ENCODE results near the gene PCDHGA6.
A peak's percentile ranks its signal among the peaks of the same experiment; 100 is the strongest.
"Not testable (repeated sequence)": the region's sequence is repeated elsewhere in the genome, so short reads cannot be mapped to it uniquely, and the experiment has no call there.

The PCDHGA6 gene

GRCh38 chr5:141363952-141364660 lies 9.6 kb upstream of the PCDHGA6 start, which contains the start of gene PCDHGA5:
TSS of gene PCDHGA5 (plus strand) at chr5:141364162. CDS start at chr5:141364331, 169 bp downstream.
- TF ChIP-seq CTCF (IDR thresholded peaks at IDR 0.05), result no peak
- DNase-seq (ENCODE audit: low spot score), result no peak
- H3K4me3 ChIP-seq, result peak within 1 kb of the TSS; percentile 19
- H3K27ac ChIP-seq, result no peak within 1 kb of the TSS

- DNase-seq (ENCODE audit: low spot score), result no peak
- TF ChIP-seq CTCF (IDR thresholded peaks at IDR 0.05), result no peak
- H3K4me3 ChIP-seq, result peak overlapping the region; percentile 19
- H3K27ac ChIP-seq, result no peak overlapping the region
These were observed 7.4 kb upstream of the PCDHGA6 start for GRCh38 chr5:141366016-141366896.

GRCh38 chr5:141369994-141370848 lies 3.5 kb upstream of the PCDHGA6 start, which contains the start of gene PCDHGB3:
TSS of gene PCDHGB3 (plus strand) at chr5:141370242. CDS start at chr5:141370395, 153 bp downstream.
- no peak for DNase-seq (ENCODE audit: low spot score)
- TF ChIP-seq CTCF (IDR thresholded peaks at IDR 0.05), result no peak
- Histone ChIP-seq H3K4me3 (peak within 1 kb of the TSS; percentile 57), H3K27ac (no peak within 1 kb of the TSS)

- no peak overlapping the region for H3K27ac ChIP-seq
- DNase-seq (ENCODE audit: low spot score), result no peak
- peak overlapping the region; percentile 57 for H3K4me3 ChIP-seq
- TF ChIP-seq CTCF (IDR thresholded peaks at IDR 0.05), result no peak
These were observed 1.9 kb upstream of the PCDHGA6 start for GRCh38 chr5:141371572-141372475.

- no peak for TF ChIP-seq CTCF (IDR thresholded peaks at IDR 0.05)
- no peak overlapping the region for H3K27ac ChIP-seq
- peak overlapping the region; percentile 49 for H3K4me3 ChIP-seq
- DNase-seq (ENCODE audit: low spot score), result no peak
These were observed 936 bp downstream of the PCDHGA6 start for GRCh38 chr5:141374627-141375026.

- not testable (repeated sequence) for H3K27ac ChIP-seq; DNase-seq (ENCODE audit: low spot score)
- H3K4me3 ChIP-seq, result peak overlapping the region; percentile 12
These were observed 1.9 kb downstream of the PCDHGA6 start for GRCh38 chr5:141375444-141376155.

Measured in coronary artery (tissue), 2 donors.